Choroid plexus epithelial cell (primary cell): ENCODE results near the gene ATXN2.
"Not testable (repeated sequence)": the region's sequence is repeated elsewhere in the genome, so short reads cannot be mapped to it uniquely, and the experiment has no call there.

Experiments
- DNase-seq: peaks from one replicate; pipeline ENCODE4 v3.0.0-alpha.2; 2010; ENCODE audit warnings: low read depth
- H3K4me3 ChIP-seq: 2 replicates; pipeline ENCODE4 v1.5.1; 2011; ENCODE audit warnings: low read depth, mild to moderate bottlenecking, control low read depth, low read length, moderate library complexity
- CTCF ChIP-seq: conservative IDR thresholded peaks from 2 replicates; pipeline ENCODE4 v1.5.1; 2011; ENCODE audit warnings: low read depth, mild to moderate bottlenecking, control low read depth, inconsistent platforms, low read length, moderate library complexity

The ATXN2 gene

GRCh38 chr12:111521801-111522200, 77.3 kb downstream of the ATXN2 start:
- no peak for TF ChIP-seq CTCF
- no peak overlapping the region for H3K4me3 ChIP-seq
- no peak for DNase-seq

GRCh38 chr12:111519937-111520336, 79.2 kb downstream of the ATXN2 start:
- H3K4me3 ChIP-seq: no peak overlapping the region
- no peak for TF ChIP-seq CTCF
- DNase-seq: no peak

GRCh38 chr12:111519083-111519482, 80.0 kb downstream of the ATXN2 start:
- no peak for TF ChIP-seq CTCF
- no peak overlapping the region for H3K4me3 ChIP-seq
- DNase-seq: no peak

GRCh38 chr12:111507719-111508118, 91.4 kb downstream of the ATXN2 start:
- H3K4me3 ChIP-seq, DNase-seq: not testable (repeated sequence)

GRCh38 chr12:111507258-111507657, 91.9 kb downstream of the ATXN2 start:
- not testable (repeated sequence) for H3K4me3 ChIP-seq, DNase-seq

GRCh38 chr12:111506260-111506659, 92.9 kb downstream of the ATXN2 start:
- no peak for TF ChIP-seq CTCF
- no peak for DNase-seq
- no peak overlapping the region for H3K4me3 ChIP-seq

- no peak for TF ChIP-seq CTCF
- no peak overlapping the region for H3K4me3 ChIP-seq
- DNase-seq: no peak
Observed at GRCh38 chr12:111505601-111506036, 93.5 kb downstream of the ATXN2 start.

GRCh38 chr12:111503116-111503515, 96.0 kb downstream of the ATXN2 start:
- DNase-seq: peak; percentile 26
- no peak overlapping the region for H3K4me3 ChIP-seq
- TF ChIP-seq CTCF: no peak
